H9 (cell line): ENCODE measurements around the gene SIVA1. TPM values are rescaled to one million over a fixed set of nuclear protein-coding genes. Genes with fewer than 3 reads are reported as not detected.

Source experiments
- DNase-seq: peaks from one replicate; pipeline ENCODE4 v3.0.0-alpha.2; 2017
- H2AFZ ChIP-seq: one replicate; pipeline ENCODE4 v1.6.1; 2013; ENCODE audit warnings: mild to moderate bottlenecking, low read length, control low read depth, moderate library complexity
- H2AK5ac ChIP-seq: 2 replicates; pipeline ENCODE4 v1.6.1; 2013; ENCODE audit warnings: low read length, control low read depth, mixed read lengths; ENCODE audit not compliant: insufficient read length
- H2BK120ac ChIP-seq: one replicate; pipeline ENCODE4 v1.6.1; 2013; ENCODE audit warnings: low read depth, mild to moderate bottlenecking, low read length, control low read depth, inconsistent platforms; ENCODE audit not compliant: poor library complexity, severe bottlenecking
- H2BK12ac ChIP-seq: 2 replicates; pipeline ENCODE4 v1.6.1; 2013; ENCODE audit warnings: low read length, control low read depth, mixed read lengths, low read depth; ENCODE audit not compliant: insufficient read length
- H2BK15ac ChIP-seq: 2 replicates; pipeline ENCODE4 v1.6.1; 2013; ENCODE audit warnings: low read depth, low read length, control low read depth
- H2BK20ac ChIP-seq: one replicate; pipeline ENCODE4 v1.6.1; 2013; ENCODE audit warnings: low read depth, mild to moderate bottlenecking, low read length, control low read depth, inconsistent platforms; ENCODE audit not compliant: poor library complexity, severe bottlenecking
- H2BK5ac ChIP-seq: 2 replicates; pipeline ENCODE4 v1.6.1; 2013; ENCODE audit warnings: low read length, control low read depth, mixed read lengths; ENCODE audit not compliant: insufficient read length
- H3K14ac ChIP-seq: 2 replicates; pipeline ENCODE4 v1.6.1; 2013; ENCODE audit warnings: low read length, control low read depth; ENCODE audit not compliant: insufficient read depth
- H3K18ac ChIP-seq: 2 replicates; pipeline ENCODE4 v1.6.1; 2013; ENCODE audit warnings: low read depth, mild to moderate bottlenecking, mixed read lengths, low read length, control low read depth; ENCODE audit not compliant: insufficient read length
- H3K23ac ChIP-seq: 2 replicates; pipeline ENCODE4 v1.6.1; 2013; ENCODE audit warnings: low read length, control low read depth, mixed read lengths, low read depth; ENCODE audit not compliant: insufficient read length
- H3K23me2 ChIP-seq: 2 replicates; pipeline ENCODE4 v1.6.1; 2013; ENCODE audit warnings: low read depth, mild to moderate bottlenecking, mixed read lengths, low read length, control low read depth; ENCODE audit not compliant: insufficient read length, poor library complexity, severe bottlenecking
- H3K27ac ChIP-seq: 2 replicates; pipeline ENCODE4 v1.5.1; 2013; ENCODE audit warnings: low read length, control low read depth, mixed read lengths, low read depth; ENCODE audit not compliant: insufficient read length
- H3K27me3 ChIP-seq: 2 replicates; pipeline ENCODE4 v1.6.1; 2013; ENCODE audit warnings: low read length, control low read depth, inconsistent platforms; ENCODE audit not compliant: insufficient read depth
- H3K4ac ChIP-seq: 2 replicates; pipeline ENCODE4 v1.6.1; 2013; ENCODE audit warnings: low read depth, mild to moderate bottlenecking, control low read depth, inconsistent platforms, low read length, moderate library complexity
- H3K4me1 ChIP-seq: 2 replicates; pipeline ENCODE4 v1.6.1; 2013; ENCODE audit warnings: low read length, control low read depth, inconsistent platforms; ENCODE audit not compliant: insufficient read depth
- H3K4me2 ChIP-seq: 2 replicates; pipeline ENCODE4 v1.6.1; 2013; ENCODE audit warnings: low read length, control low read depth, mixed read lengths; ENCODE audit not compliant: insufficient read length, insufficient read depth
- H3K56ac ChIP-seq: 2 replicates; pipeline ENCODE4 v1.6.1; 2013; ENCODE audit warnings: low read depth, mild to moderate bottlenecking, mixed read lengths, low read length, control low read depth; ENCODE audit not compliant: insufficient read length
- H3K79me1 ChIP-seq: 2 replicates; pipeline ENCODE4 v1.6.1; 2013; ENCODE audit warnings: low read depth, mild to moderate bottlenecking, moderate library complexity, low read length, control low read depth, inconsistent platforms; ENCODE audit not compliant: insufficient read depth, poor library complexity, severe bottlenecking
- H3K79me2 ChIP-seq: 2 replicates; pipeline ENCODE4 v1.6.1; 2013; ENCODE audit warnings: low read length, control low read depth, inconsistent platforms; ENCODE audit not compliant: insufficient read depth
- H3K9ac ChIP-seq: 2 replicates; pipeline ENCODE4 v1.6.1; 2013; ENCODE audit warnings: low read length, control low read depth, mixed read lengths; ENCODE audit not compliant: insufficient read length; ENCODE audit errors: extremely low read depth
- H3K9me3 ChIP-seq: one replicate; pipeline ENCODE4 v1.6.1; 2013; ENCODE audit warnings: low read depth, low read length, inconsistent platforms; ENCODE audit not compliant: control insufficient read depth
- H3T11ph ChIP-seq: one replicate; pipeline ENCODE4 v1.6.1; 2013; ENCODE audit warnings: mild to moderate bottlenecking, low read length, control low read depth, inconsistent platforms
- H4K20me1 ChIP-seq: one replicate; pipeline ENCODE4 v1.6.1; 2013; ENCODE audit not compliant: control insufficient read depth, insufficient read length, insufficient read depth
- H4K5ac ChIP-seq: 2 replicates; pipeline ENCODE4 v1.6.1; 2013; ENCODE audit warnings: low read depth, mild to moderate bottlenecking, mixed read lengths, low read length, control low read depth; ENCODE audit not compliant: insufficient read length
- H4K8ac ChIP-seq: replicated peaks from 2 replicates; pipeline ENCODE4 v1.6.1; 2013; ENCODE audit warnings: low read length, control low read depth, mixed read lengths, low read depth; ENCODE audit not compliant: insufficient read length
- H4K91ac ChIP-seq: 2 replicates; pipeline ENCODE4 v1.6.1; 2013; ENCODE audit warnings: low read depth, mild to moderate bottlenecking, moderate library complexity, mixed read lengths, low read length, control low read depth; ENCODE audit not compliant: insufficient read length
- H3K27ac Mint-ChIP-seq, 3 experiments: 2 replicates in 2 of 3; 3 replicates in 1 of 3; pipeline ENCODE4 v1.8.0; 2020 to 2021; ENCODE audit warnings: mixed read lengths in 3 of 3, mild to moderate bottlenecking in 1 of 3, moderate library complexity in 1 of 3
- H3K27me3 Mint-ChIP-seq: 2 replicates; pipeline ENCODE4 v1.8.0; 2021; ENCODE audit warnings: low read depth, mild to moderate bottlenecking, moderate library complexity, mixed read lengths
- H3K36me3 Mint-ChIP-seq, 3 experiments: 2 replicates in 2 of 3; 3 replicates in 1 of 3; pipeline ENCODE4 v1.8.0; 2020 to 2021; ENCODE audit warnings: low read depth in 3 of 3, mixed read lengths in 3 of 3; ENCODE audit not compliant: insufficient read depth in 1 of 3
- H3K4me1 Mint-ChIP-seq, 2 experiments: 2 replicates each; pipeline ENCODE4 v1.8.0; 2020; ENCODE audit warnings: mixed read lengths in 2 of 2
- H3K4me3 Mint-ChIP-seq, 2 experiments: 2 replicates in 1 of 2; 3 replicates in 1 of 2; pipeline ENCODE4 v1.8.0; 2020 to 2021; ENCODE audit warnings: mild to moderate bottlenecking in 2 of 2, mixed read lengths in 2 of 2, moderate library complexity in 1 of 2
- H3K9me3 Mint-ChIP-seq, 2 experiments: 2 replicates in 1 of 2; 3 replicates in 1 of 2; pipeline ENCODE4 v1.8.0; 2020; ENCODE audit warnings: mild to moderate bottlenecking in 2 of 2, mixed read lengths in 2 of 2, moderate library complexity in 1 of 2
- CTCF ChIP-seq: fragments of 200-600 bp; sonication (generic); conservative IDR thresholded peaks from 3 replicates; pipeline ENCODE4 v1.8.0; 2021; ENCODE audit warnings: antibody characterized with exemption, mild to moderate bottlenecking
- WGBS: extraction: QIAGEN DNeasy Blood & Tissue Kit; methylation state at CpG from one replicate; pipeline ENCODE4 v1.1.7; 2013; ENCODE audit warnings: missing lambda C conversion rate, low lambda C conversion rate, mixed read lengths; ENCODE audit not compliant: insufficient read length; ENCODE audit errors: extremely low coverage; 5-methylcytosine and 5-hydroxymethylcytosine counted together
- total RNA-seq: library from RNA; stranded (reverse); gene quantifications from 2 replicates; pipeline ENCODE4 v1.2.1, GENCODE V29; 2021

The SIVA1 gene
- total RNA-seq, 1 experiment from 2014 or later: 125 TPM

DNA sequence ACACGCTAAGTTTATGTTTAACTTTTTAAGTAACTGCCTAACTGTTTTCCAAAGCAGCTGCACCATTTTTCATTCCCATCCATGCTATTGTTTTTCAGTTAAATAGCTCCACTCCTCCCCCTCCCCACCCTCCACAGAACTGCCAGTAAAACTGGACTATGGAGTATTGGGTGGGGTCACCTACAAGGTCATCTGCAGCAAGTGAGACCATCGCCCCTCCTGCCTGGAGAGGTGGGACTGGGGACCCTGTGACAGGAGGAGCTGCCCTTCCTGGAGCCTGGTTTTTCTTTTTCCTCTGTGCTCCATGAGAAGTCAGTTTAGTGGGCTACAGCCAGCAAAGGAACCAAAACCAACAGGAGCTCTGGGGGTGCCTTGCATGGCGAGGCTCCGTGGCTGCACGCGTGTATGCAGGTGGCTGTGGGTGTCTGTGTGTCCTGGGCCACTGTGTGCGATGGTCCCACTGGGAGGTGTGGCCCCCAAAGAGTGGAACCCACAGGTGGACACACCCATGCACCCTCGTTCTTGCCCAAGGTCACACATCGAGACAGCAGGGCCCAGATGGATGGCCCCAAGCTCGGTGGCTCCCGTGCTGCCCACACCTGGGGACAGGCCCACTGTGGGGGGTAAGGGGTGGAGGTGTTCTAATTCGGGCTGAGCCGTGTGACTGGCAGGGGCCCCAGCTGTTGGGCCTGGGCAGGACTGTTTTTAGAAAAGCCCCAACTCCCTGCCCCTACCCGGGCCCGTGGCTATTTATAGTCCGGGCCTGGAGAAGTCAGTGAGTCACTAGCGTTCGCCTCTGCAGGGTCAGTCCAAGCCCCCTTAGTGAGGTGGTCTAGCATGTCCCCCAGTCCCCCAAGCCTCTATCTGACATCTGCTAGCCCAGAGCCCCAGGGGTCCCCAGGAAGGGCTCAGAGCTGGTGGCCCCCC lies 31.2 kb upstream of the SIVA1 start:
- H3T11ph ChIP-seq: no peak overlapping the region
- H4K5ac ChIP-seq: no peak overlapping the region
- H2AK5ac ChIP-seq: no peak overlapping the region
- WGBS: no CpG with 5 or more reads among the region's 18 CpGs
- no peak for TF ChIP-seq CTCF
- no peak overlapping the region for H2BK15ac ChIP-seq
- H4K8ac ChIP-seq: no peak overlapping the region
- Mint-ChIP-seq H3K27ac (no peak overlapping the region), H3K4me3 (no peak overlapping the region), H3K4me1 (peaks cover 6 to 9% of the 10 kb centered on the region in 2 experiments), H3K36me3 (peaks cover 0 to 13% (median 7%) of the 10 kb centered on the region in 3 experiments; a peak in 4 of 7 replicates), H3K27me3 (peaks cover 7% of the 10 kb centered on the region), H3K9me3 (no peaks in the 10 kb centered on the region; a peak in 1 of 5 replicates)
- H3K27ac ChIP-seq: no peak overlapping the region
- H3K79me1 ChIP-seq: no peaks in the 10 kb centered on the region
- H3K4me2 ChIP-seq: no peak overlapping the region
- H2BK5ac ChIP-seq: no peak overlapping the region
- H3K23me2 ChIP-seq: no peaks in the 10 kb centered on the region
- no peak overlapping the region for H3K4ac ChIP-seq
- H3K9ac ChIP-seq: no peak overlapping the region
- H4K91ac ChIP-seq: no peak overlapping the region
- no peak overlapping the region for H2BK120ac ChIP-seq
- no peak overlapping the region for H2AFZ ChIP-seq
- no peaks in the 10 kb centered on the region for H3K4me1 ChIP-seq
- no peak overlapping the region for H2BK20ac ChIP-seq
- peaks cover 3% of the 10 kb centered on the region for H4K20me1 ChIP-seq
- H3K79me2 ChIP-seq: no peaks in the 10 kb centered on the region
- no peaks in the 10 kb centered on the region for H3K9me3 ChIP-seq
- no peak overlapping the region for H3K56ac ChIP-seq
- no peak overlapping the region for H3K18ac ChIP-seq
- no peaks in the 10 kb centered on the region for H3K27me3 ChIP-seq
- no peak for DNase-seq
- H3K14ac ChIP-seq: no peak overlapping the region
- H3K23ac ChIP-seq: no peak overlapping the region
- H2BK12ac ChIP-seq: no peak overlapping the region
